ENCODE measurements around the gene CBFA2T2. TPM values are rescaled to one million over a fixed set of nuclear protein-coding genes. Genes with fewer than 3 reads are reported as not detected.

CBFA2T2 gene
- total and polyA plus RNA-seq, 2 donors from 2014 or later = 5.5 to 17.3 TPM

DNA sequence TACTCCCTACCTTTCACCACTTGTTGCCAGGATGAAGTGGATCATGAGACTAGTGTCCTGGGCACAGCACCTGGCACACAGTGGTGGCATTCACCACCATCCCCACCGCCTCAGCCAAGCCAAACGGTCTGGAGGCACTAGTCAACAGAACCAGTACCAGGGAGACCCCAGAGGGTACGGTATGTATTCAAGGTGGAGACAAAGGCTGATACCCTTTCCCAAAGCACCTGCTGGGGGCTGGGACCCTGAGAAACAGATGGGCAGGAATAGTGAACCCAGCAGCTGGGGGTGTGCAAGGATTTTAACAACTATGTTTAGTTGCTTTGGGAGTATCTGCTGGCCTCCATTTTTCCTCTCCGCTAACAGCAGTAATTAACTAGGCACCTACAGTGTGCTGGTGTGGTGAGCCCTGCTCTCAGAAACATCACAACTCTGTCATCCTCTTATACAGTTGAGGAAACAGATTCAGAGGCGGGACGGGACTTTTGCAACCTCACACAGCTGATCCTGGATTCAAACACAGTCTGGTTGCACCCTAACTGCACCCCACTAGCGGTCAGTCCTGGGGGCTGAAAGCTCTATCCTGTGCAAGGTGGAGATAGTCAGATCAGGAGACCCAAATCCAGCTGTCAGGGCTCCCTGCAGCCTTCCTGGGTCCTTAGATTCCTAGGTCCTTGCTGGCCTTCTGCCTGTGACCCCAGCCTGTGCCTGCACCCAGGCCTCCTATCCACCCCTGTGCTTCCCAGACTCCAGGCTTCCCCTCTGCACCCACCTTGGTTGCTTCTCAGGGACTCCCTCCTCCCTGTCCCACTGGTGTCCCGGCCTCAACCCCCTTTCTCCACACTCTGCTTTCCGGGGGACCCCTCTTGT, 47.5 kb upstream of the CBFA2T2 start:
- Histone ChIP-seq H3K9ac (ENCODE audit: low read length in 3 of 3) (peak overlapping the region in 2 of 3 donors; percentile 0 to 55), H3K4me1 (ENCODE audit: control insufficient read depth in 2 of 3, insufficient read depth in 2 of 3, low read depth in 1 of 3, low read length in 3 of 3) (peaks cover 0 to 19% (median 17%) of the 10 kb centered on the region in 3 donors), H3K9me3 (ENCODE audit: control insufficient read depth in 2 of 3, insufficient read depth in 1 of 3, low read length in 3 of 3) (no peaks in the 10 kb centered on the region), H3K27ac (ENCODE audit: low read depth in 2 of 2, low read length in 2 of 2) (peak overlapping the region in 1 of 2 donors; percentile 13), H3K36me3 (ENCODE audit: control insufficient read depth in 2 of 3, insufficient read depth in 3 of 3, low read length in 3 of 3) (no peaks in the 10 kb centered on the region), H3K27me3 (ENCODE audit: control insufficient read depth, insufficient read depth, low read length) (no peaks in the 10 kb centered on the region), H3K4me3 (ENCODE audit: low read length in 3 of 3) (peak overlapping the region in 2 of 3 donors; percentile 62 to 67)
- FAIRE-seq (no peak), DNase-seq (no peak)
- intact Hi-C loops (cut with DNase I) = no loop called here
- TF ChIP-seq, protein P1, sequence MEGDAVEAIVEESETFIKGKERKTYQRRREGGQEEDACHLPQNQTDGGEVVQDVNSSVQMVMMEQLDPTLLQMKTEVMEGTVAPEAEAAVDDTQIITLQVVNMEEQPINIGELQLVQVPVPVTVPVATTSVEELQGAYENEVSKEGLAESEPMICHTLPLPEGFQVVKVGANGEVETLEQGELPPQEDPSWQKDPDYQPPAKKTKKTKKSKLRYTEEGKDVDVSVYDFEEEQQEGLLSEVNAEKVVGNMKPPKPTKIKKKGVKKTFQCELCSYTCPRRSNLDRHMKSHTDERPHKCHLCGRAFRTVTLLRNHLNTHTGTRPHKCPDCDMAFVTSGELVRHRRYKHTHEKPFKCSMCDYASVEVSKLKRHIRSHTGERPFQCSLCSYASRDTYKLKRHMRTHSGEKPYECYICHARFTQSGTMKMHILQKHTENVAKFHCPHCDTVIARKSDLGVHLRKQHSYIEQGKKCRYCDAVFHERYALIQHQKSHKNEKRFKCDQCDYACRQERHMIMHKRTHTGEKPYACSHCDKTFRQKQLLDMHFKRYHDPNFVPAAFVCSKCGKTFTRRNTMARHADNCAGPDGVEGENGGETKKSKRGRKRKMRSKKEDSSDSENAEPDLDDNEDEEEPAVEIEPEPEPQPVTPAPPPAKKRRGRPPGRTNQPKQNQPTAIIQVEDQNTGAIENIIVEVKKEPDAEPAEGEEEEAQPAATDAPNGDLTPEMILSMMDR (IDR thresholded peaks at IDR 0.05; ENCODE audit: borderline replicate concordance, extremely low read depth, insufficient read depth) = no peak

DNA sequence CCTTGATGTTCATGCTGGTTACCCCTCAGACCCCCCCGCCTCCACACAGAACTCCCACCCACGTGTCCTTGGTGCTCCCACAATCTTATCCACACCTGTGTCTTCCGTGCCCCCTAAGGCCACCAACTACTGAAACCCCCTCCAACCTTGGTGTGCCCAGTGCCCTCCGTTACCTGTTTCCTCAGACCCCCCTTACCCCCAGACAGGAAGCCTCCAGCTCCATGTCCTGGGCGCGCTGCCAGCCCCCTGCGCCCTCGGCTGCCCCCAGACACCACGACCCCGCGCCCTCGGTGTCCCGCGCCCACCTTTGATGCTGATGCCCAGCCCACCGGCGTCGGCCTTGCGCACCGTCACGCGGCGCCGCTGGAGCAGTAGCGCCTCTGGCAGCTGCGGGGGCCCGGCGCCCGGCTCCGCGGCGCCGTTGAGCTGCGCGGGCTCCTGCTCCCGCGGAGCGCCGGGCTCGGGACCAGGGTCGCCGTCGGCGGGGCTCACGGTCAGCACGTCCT, 46.8 kb upstream of the CBFA2T2 start:
- Histone ChIP-seq H3K9ac (ENCODE audit: low read length in 3 of 3) (peak overlapping the region in 2 of 3 donors; percentile 9 to 55), H3K4me1 (ENCODE audit: control insufficient read depth in 2 of 3, insufficient read depth in 2 of 3, low read depth in 1 of 3, low read length in 3 of 3) (peaks cover 0 to 15% (median 13%) of the 10 kb centered on the region in 3 donors)

DNA sequence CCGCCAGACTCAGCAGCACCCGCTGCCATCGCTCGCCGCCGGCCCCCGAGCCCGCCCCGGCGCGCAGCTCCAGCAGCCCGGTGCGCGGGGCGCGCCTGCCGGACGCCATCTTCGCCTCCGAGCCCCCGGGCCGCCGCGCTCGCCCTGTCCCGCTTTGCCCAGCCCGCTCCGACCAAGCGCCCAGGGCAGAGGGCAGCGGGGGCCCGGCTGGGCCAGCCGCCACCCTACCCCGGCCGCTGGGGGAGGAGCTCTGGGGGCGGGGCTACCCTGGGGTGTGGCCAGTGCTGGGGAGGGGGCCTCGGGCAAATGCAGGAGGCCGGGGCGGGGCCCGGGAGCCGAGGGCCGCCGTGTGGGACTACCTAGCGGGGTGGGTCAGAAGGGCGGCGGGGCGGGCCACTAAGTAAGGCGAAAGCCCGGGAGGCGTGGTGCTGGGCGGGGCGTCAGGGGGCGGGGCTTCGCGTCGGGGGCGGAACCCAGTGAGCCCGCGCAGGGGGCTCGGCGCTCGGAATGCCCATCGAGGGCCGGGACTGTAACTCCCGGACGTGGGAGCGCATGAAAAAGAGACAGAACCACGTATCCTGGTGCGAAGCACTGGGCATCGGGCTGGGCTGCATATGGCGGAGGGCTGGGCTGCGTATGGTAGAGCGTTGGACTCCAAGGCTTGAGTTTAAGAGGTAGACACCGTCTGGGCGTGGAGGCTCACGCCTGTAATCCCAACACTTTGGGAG, 46.2 kb upstream of the CBFA2T2 start, which contains the start of gene SNTA1:
TSS of gene SNTA1 (minus strand) at position 252 of the 728 bp plus-strand sequence. CDS start at position 109, 143 bp downstream.
- DNase-seq (peak; percentile 83 to 96 (median 93)), FAIRE-seq (no peak)
- intact Hi-C loops (cut with DNase I) = no loop called here
- Histone ChIP-seq H3K4me3 (ENCODE audit: low read length in 3 of 3) (peak within 1 kb of the TSS; percentile 77 to 83 (median 82)), H3K9me3 (ENCODE audit: control insufficient read depth in 2 of 3, insufficient read depth in 1 of 3, low read length in 3 of 3) (no peaks in the 10 kb centered on the region), H3K27me3 (ENCODE audit: control insufficient read depth, insufficient read depth, low read length) (no peaks in the 10 kb centered on the region), H3K27ac (ENCODE audit: low read depth in 2 of 2, low read length in 2 of 2) (peak within 1 kb of the TSS; percentile 20 to 51), H3K36me3 (ENCODE audit: control insufficient read depth in 2 of 3, insufficient read depth in 3 of 3, low read length in 3 of 3) (no peaks in the 10 kb centered on the region), H3K4me1 (ENCODE audit: control insufficient read depth in 2 of 3, insufficient read depth in 2 of 3, low read depth in 1 of 3, low read length in 3 of 3) (peaks cover 0 to 15% (median 10%) of the 10 kb centered on the region in 3 donors), H3K9ac (ENCODE audit: low read length in 3 of 3) (peak within 1 kb of the TSS; percentile 32 to 62 (median 55))
- TF ChIP-seq, protein P1 (IDR thresholded peaks at IDR 0.05; ENCODE audit: borderline replicate concordance, extremely low read depth, insufficient read depth) = no peak

More for the DNA sequence above, 46.8 kb upstream of the CBFA2T2 start:
- H3K9me3 ChIP-seq (ENCODE audit: control insufficient read depth in 2 of 3, insufficient read depth in 1 of 3, low read length in 3 of 3) = no peaks in the 10 kb centered on the region
- intact Hi-C loops (cut with DNase I) = no loop called here
- DNase-seq (peak in 4 of 5 donors; percentile 22 to 84 (median 71)), FAIRE-seq (no peak)
- no peaks in the 10 kb centered on the region for H3K36me3 ChIP-seq (ENCODE audit: control insufficient read depth in 2 of 3, insufficient read depth in 3 of 3, low read length in 3 of 3)
- peak overlapping the region in 2 of 3 donors; percentile 62 to 67 for H3K4me3 ChIP-seq (ENCODE audit: low read length in 3 of 3)
- H3K27me3 ChIP-seq (ENCODE audit: control insufficient read depth, insufficient read depth, low read length) = no peaks in the 10 kb centered on the region
- peak overlapping the region; percentile 20 to 32 for H3K27ac ChIP-seq (ENCODE audit: low read depth in 2 of 2, low read length in 2 of 2)
- TF ChIP-seq, protein P1 (IDR thresholded peaks at IDR 0.05; ENCODE audit: borderline replicate concordance, extremely low read depth, insufficient read depth) = no peak

Measured in kidney (tissue), 14 donors.